Dendritic cell treated with granulocyte-macrophage colony-stimulating factor and Interleukin-4, amounts not matched to agents 40 ng/mL and 50 ng/mL, for 4 days (primary cell): ENCODE results near the gene KCNH3.

ENCODE experiments used
- H3K27ac Mint-ChIP-seq: one replicate; pipeline ENCODE4 v1.8.0; 2022; ENCODE audit warnings: mild to moderate bottlenecking, mixed read lengths
- H3K27me3 Mint-ChIP-seq: one replicate; pipeline ENCODE4 v1.8.0; 2022; ENCODE audit warnings: mild to moderate bottlenecking, mixed read lengths
- H3K36me3 Mint-ChIP-seq: one replicate; pipeline ENCODE4 v1.8.0; 2022; ENCODE audit warnings: low read depth, mixed read lengths
- H3K4me1 Mint-ChIP-seq: one replicate; pipeline ENCODE4 v1.8.0; 2022; ENCODE audit warnings: low read depth, mixed read lengths
- H3K4me3 Mint-ChIP-seq: one replicate; pipeline ENCODE4 v1.8.0; 2022; ENCODE audit warnings: mild to moderate bottlenecking, moderate library complexity, mixed read lengths
- H3K9me3 Mint-ChIP-seq: one replicate; pipeline ENCODE4 v1.8.0; 2022; ENCODE audit warnings: mixed read lengths
- intact Hi-C: fragments of 100-400 bp; cut with micrococcal nuclease; formaldehyde crosslinking; loops from one replicate; pipeline ENCODE4 v1.15.0; 2022

The KCNH3 gene

DNA sequence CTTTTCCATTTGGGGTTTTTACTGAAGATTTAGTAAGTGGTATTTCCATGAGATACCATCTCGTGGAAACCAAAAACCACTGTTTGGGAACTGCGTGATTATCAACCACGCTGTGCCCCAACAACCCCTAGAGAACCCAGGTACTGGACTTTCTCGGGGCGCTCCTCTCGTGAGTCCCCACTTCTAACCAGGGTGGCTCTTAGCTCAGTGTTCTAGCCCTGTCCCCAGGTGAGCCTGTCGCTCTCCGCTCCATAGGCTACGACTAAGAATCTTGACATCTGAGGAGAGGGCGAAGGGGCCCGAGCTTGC, 28.4 kb downstream of the KCNH3 start:
- Mint-ChIP-seq H3K9me3 (no peaks in the 10 kb centered on the region), H3K36me3 (peaks cover 59% of the 10 kb centered on the region), H3K27ac (peak overlapping the region; percentile 96), H3K4me3 (peak overlapping the region; percentile 95), H3K27me3 (no peaks in the 10 kb centered on the region), H3K4me1 (peaks cover 47% of the 10 kb centered on the region)
- intact Hi-C loops: loop anchor here (5.0 kb wide), 1 partner anchor 140 kb away; the partner anchor contains the start of gene FMNL3

DNA sequence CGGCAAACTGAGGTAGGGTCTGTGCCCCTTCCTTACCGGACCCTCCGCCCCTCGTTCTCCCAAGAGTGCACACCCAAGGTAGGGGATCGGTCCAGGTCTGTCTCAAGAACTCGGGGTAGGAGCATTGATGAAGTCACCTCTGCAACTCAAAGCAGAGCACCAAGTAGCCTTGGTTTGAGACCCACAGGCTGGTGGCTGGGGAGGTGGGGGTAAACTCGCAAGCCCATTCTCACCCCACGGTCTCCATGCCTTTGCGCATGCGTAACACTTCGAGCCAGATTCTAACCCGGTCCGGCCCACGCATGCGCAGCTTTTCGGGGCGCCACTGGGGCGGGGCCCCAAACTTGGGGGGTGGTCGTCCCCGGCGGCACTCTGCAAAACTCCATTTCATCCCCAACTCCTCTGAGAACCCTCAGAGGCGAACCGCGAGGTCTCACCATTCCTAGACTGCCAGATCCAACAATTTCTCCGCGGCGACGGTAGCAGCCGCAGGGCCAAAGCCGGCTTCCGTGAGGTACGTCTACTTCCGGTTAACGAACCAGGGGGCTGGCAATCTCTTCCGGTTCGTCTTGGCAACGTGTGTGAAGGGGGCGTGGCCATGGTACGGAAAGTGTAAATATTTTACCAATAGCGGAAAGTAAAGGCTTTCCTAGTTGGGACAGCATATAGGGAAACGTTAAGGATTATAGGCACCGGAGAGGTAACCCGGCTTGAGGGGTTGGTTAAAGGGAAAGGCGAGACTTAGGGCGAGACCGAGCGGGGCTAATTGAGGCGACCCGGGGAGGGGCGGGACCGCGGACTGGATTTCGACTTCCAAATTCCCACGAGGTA, 29.0 kb downstream of the KCNH3 start, which contains the start of gene MCRS1:
Gene MCRS1 (minus strand): TSS at position 532 of the 831 bp plus-strand sequence. CDS start 1,411 bp downstream, outside the sequence.
- Mint-ChIP-seq H3K4me1 (peaks cover 47% of the 10 kb centered on the region), H3K27me3 (no peaks in the 10 kb centered on the region), H3K27ac (peak within 1 kb of the TSS; percentile 96), H3K9me3 (no peaks in the 10 kb centered on the region), H3K36me3 (peaks cover 54% of the 10 kb centered on the region), H3K4me3 (peak within 1 kb of the TSS; percentile 95)
- intact Hi-C loops: loop anchor here (5.0 kb wide), 1 partner anchor 139 kb away; the partner anchor contains the start of gene FMNL3

- intact Hi-C loops: loop anchor here (5.0 kb wide), 1 partner anchor 139 kb away; the partner anchor contains the start of gene FMNL3
- H3K4me1 Mint-ChIP-seq: peaks cover 46% of the 10 kb centered on the region
- H3K36me3 Mint-ChIP-seq: peaks cover 46% of the 10 kb centered on the region
These were observed 29.8 kb downstream of the KCNH3 start for GRCh38 chr12:49568442-49569162.

GRCh38 chr12:49577589-49578315, 38.9 kb downstream of the KCNH3 start:
- H3K4me1 Mint-ChIP-seq: no peaks in the 10 kb centered on the region
- intact Hi-C loops: no loop called here
- H3K27me3 Mint-ChIP-seq: no peaks in the 10 kb centered on the region
- H3K4me3 Mint-ChIP-seq: no peak overlapping the region
- H3K36me3 Mint-ChIP-seq: peaks cover 12% of the 10 kb centered on the region
- H3K27ac Mint-ChIP-seq: no peak overlapping the region
- H3K9me3 Mint-ChIP-seq: no peaks in the 10 kb centered on the region

More at GRCh38 chr12:49568442-49569162, 29.8 kb downstream of the KCNH3 start:
- Mint-ChIP-seq H3K27me3 (no peaks in the 10 kb centered on the region), H3K27ac (peak overlapping the region; percentile 96), H3K4me3 (peak overlapping the region; percentile 95), H3K9me3 (no peaks in the 10 kb centered on the region)

DNA sequence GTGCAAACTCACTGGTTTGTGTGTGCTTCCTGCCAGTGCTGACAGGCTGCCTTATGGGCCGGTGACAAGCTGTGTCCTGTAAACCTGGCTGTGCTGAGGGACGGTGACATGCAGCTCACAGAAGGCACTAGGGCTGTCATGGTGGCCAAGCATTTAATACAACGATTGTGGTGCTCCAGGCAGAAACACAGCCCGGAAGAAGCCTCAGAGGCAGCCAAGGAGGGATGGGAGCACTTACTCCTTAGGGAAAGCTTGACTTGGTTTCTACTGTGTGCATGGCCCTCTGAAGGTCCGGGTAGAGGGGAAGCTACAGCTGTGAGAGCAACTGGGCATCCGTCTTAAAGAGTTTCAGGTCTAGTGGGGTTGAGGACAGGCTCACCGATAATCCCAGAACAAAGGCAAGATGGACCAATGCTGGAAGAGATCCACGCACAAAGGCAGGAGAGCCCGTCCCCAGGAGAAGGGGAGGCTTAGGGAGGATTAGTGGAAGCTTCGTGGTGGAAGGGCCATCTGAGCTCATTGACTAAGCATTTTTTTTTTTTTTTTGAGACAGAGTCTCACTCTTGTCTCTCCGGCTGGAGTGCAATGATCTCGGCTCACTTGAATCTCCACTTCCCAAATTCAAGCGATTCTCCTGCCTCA, 39.8 kb downstream of the KCNH3 start:
- H3K36me3 Mint-ChIP-seq: peaks cover 15% of the 10 kb centered on the region

GRCh38 chr12:49580572-49581535, 42.0 kb downstream of the KCNH3 start:
- Mint-ChIP-seq H3K9me3 (no peaks in the 10 kb centered on the region), H3K4me1 (peaks cover 9% of the 10 kb centered on the region), H3K27ac (no peak overlapping the region), H3K4me3 (no peak overlapping the region), H3K36me3 (peaks cover 21% of the 10 kb centered on the region), H3K27me3 (no peaks in the 10 kb centered on the region)
- intact Hi-C loops: loop anchor here (2.0 kb wide), 1 partner anchor 222 kb away; no protein-coding TSS in a partner anchor

More for the DNA sequence above, 39.8 kb downstream of the KCNH3 start:
- no peak overlapping the region for H3K27ac Mint-ChIP-seq
- H3K27me3 Mint-ChIP-seq: no peaks in the 10 kb centered on the region
- intact Hi-C loops: no loop called here
- H3K4me3 Mint-ChIP-seq: no peak overlapping the region
- no peaks in the 10 kb centered on the region for H3K9me3 Mint-ChIP-seq
- no peaks in the 10 kb centered on the region for H3K4me1 Mint-ChIP-seq

GRCh38 chr12:49582201-49582600, 43.4 kb downstream of the KCNH3 start:
- H3K4me3 Mint-ChIP-seq: no peak overlapping the region

DNA sequence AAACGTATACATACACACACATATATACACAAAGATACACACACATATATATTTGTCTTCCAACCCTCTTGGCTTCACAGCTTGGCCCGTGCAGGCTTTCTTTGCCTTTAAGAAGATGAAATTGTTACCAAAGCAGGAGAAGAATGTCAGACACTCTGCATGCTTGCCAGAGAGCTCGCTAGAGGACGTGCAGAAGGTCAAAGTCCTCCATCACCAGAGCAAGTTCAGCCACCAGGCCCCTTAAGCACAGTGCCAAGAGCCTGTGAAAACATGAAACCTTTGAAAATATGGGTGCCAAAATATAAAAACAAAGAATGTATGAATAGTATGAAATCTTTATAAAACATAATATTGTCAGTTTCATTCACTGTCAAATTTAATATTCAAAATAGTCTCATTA, 44.0 kb downstream of the KCNH3 start:
- peaks cover 17% of the 10 kb centered on the region for H3K4me1 Mint-ChIP-seq
- H3K4me3 Mint-ChIP-seq: no peak overlapping the region
- intact Hi-C loops: no loop called here
- H3K27me3 Mint-ChIP-seq: no peaks in the 10 kb centered on the region
- H3K27ac Mint-ChIP-seq: no peak overlapping the region
- H3K9me3 Mint-ChIP-seq: no peaks in the 10 kb centered on the region
- H3K36me3 Mint-ChIP-seq: peaks cover 21% of the 10 kb centered on the region

More at GRCh38 chr12:49582201-49582600, 43.4 kb downstream of the KCNH3 start:
- Mint-ChIP-seq H3K9me3 (no peaks in the 10 kb centered on the region), H3K4me1 (peaks cover 15% of the 10 kb centered on the region), H3K36me3 (peaks cover 21% of the 10 kb centered on the region), H3K27me3 (no peaks in the 10 kb centered on the region), H3K27ac (no peak overlapping the region)
- intact Hi-C loops: no loop called here

DNA sequence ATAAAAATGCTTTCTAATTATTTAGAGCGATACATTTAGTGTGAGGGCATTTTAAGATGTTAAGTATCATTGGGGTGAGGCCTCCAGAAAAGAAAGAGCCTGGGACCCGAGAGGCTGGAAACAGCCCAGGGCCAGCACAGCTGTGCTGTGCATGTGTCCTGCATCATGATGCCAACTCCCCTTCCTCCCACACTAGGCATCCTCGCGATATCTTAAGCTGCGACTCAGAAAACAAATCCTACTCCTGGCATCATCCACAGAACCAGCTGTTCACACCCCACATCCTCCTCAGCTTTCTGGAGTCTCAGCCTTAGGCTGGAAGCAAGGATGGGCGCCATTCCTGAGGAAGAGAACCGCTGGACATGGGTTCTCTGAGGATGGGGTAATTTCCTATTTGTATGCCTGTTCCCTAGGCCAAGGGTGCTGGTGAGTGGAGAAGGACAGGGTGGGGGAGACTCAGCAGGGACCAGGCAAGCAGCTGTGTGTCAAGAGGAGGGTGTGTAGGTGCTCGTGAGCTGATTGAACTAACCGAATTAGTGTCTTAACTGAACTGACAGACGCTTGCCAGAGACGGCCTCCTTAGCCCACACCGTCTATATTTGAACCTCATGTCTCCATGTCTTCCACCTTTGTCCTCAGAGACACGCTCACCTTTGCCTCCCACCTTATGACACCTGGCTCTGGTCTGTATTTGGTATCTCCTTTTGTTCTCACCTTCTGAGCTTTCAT, 44.7 kb downstream of the KCNH3 start:
- intact Hi-C loops: no loop called here
- Mint-ChIP-seq H3K27me3 (no peaks in the 10 kb centered on the region), H3K27ac (no peak overlapping the region), H3K4me3 (no peak overlapping the region), H3K4me1 (peaks cover 24% of the 10 kb centered on the region), H3K9me3 (no peaks in the 10 kb centered on the region), H3K36me3 (peaks cover 21% of the 10 kb centered on the region)

DNA sequence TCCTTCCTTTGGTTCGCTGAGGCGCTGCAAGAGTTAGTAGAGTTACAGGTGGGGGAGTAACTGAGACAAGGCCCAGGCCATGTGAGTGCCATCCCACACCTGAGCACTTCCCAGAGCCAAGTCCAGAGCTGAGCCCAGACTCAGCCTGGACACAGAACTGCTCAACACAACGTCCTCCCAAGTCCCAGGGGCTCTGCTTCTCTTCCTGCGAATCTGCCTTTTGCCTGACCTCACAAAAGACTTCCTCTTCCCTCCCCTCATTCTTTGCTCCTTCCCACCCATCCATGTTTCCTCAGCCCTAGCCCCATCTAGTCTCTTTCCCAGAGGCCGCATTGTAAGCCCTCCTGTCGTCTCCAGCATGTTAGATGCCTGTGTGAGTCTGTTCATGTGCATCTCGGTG, 45.8 kb downstream of the KCNH3 start:
- Mint-ChIP-seq H3K27me3 (no peaks in the 10 kb centered on the region), H3K4me1 (peaks cover 32% of the 10 kb centered on the region), H3K27ac (no peak overlapping the region), H3K4me3 (no peak overlapping the region), H3K9me3 (no peaks in the 10 kb centered on the region), H3K36me3 (peaks cover 17% of the 10 kb centered on the region)
- intact Hi-C loops: no loop called here

DNA sequence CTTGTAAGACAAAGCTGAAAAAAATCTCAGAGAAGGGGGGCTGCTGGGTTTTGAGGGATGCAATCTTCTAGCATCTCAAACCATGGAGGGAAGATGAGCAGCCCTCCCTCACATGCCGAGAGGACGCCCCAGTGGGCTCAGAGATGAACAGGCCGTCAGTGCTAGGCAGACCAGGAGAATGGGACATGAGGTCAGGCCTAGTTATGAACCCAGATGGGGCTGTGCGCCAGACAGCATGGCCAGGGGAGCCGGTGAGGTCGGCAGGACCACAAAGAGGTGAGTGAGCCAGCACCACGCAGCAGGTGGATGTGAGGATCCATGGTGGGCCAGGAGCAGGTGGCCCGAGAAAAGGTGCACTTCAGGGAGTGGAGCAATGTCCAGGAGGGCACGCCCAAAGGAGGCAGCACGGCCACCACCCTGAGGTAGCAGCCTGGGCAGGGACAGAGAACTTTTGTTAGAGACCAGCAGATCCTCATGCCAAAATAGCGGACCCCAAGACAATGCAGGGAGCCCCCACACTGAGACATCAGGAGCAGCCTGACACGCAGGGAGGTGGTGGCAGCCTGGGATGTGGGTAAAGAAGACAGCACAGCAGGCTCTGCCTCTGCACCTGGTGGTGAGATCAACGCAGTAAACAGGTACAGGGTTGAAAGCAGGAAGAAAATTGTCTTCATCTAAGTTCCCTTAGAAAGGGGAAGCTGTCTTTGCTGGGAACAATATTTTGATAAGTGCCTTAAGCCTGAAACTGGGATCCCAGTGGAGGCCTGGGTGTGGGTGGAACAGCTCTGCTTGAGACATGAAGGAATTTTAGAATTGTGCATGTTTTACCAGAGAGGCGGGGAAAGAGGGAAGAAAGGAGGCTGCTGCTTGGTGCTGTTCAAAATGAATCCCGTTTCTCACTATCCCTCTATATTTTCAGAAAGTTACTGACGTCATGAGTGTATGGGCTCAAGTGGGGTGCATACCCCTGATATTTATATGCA, 46.9 kb downstream of the KCNH3 start:
- Mint-ChIP-seq H3K27ac (no peak overlapping the region), H3K27me3 (no peaks in the 10 kb centered on the region), H3K4me3 (no peak overlapping the region), H3K36me3 (peaks cover 14% of the 10 kb centered on the region), H3K4me1 (peaks cover 32% of the 10 kb centered on the region), H3K9me3 (peaks cover 2% of the 10 kb centered on the region)
- intact Hi-C loops: no loop called here
